Mammary epithelial cell (primary cell): ENCODE results near the gene RASSF4.

Experiments used
- EZH2 ChIP-seq: IDR thresholded peaks from 2 replicates; pipeline ENCODE4 v1.6.1; 2012; ENCODE audit warnings: low read length, inconsistent platforms, borderline replicate concordance
- TF ChIP-seq, protein P1 (sequence below), 2 donors: IDR thresholded peaks in 1 of 2; conservative IDR thresholded peaks in 1 of 2; 2 replicates each; pipeline ENCODE4 v1.5.1; 2011 to 2012; ENCODE audit warnings: inconsistent platforms in 2 of 2, low read length in 2 of 2, mild to moderate bottlenecking in 2 of 2, control low read depth in 1 of 2, low read depth in 1 of 2; ENCODE audit not compliant: insufficient read depth in 1 of 2; ENCODE audit errors: extremely low read depth in 1 of 2

DNA sequence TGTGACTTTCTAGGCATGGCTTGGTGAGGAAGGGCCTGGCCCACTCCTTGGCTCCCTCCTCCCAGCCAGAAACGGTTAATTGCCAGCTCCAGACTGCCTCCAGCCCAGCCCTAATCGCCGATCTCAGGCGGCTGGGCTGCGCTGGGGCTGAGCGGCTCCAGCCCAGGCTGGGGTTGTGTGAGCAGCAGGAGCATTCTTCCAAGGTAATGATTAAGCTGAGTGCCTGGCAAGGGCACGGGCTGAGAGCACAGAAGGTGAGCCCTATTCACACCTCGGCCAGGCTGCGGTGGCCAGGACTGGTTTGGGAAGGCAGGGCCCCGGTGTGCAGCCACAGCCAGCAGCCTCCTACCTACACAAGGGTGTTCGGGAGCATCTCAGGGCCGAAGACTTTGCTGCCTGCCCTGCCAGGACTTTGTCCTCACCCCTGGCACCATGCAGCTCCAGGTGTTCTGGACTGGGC is 48.5 kb upstream of the RASSF4 start, which contains the start of gene TMEM72:
- TF ChIP-seq, protein P1, sequence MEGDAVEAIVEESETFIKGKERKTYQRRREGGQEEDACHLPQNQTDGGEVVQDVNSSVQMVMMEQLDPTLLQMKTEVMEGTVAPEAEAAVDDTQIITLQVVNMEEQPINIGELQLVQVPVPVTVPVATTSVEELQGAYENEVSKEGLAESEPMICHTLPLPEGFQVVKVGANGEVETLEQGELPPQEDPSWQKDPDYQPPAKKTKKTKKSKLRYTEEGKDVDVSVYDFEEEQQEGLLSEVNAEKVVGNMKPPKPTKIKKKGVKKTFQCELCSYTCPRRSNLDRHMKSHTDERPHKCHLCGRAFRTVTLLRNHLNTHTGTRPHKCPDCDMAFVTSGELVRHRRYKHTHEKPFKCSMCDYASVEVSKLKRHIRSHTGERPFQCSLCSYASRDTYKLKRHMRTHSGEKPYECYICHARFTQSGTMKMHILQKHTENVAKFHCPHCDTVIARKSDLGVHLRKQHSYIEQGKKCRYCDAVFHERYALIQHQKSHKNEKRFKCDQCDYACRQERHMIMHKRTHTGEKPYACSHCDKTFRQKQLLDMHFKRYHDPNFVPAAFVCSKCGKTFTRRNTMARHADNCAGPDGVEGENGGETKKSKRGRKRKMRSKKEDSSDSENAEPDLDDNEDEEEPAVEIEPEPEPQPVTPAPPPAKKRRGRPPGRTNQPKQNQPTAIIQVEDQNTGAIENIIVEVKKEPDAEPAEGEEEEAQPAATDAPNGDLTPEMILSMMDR (conservative IDR thresholded peaks at IDR 0.05 in 1 of 2, IDR thresholded peaks at IDR 0.05 in 1 of 2; ENCODE audit: extremely low read depth in 1 of 2, insufficient read depth in 1 of 2, low read depth in 1 of 2, low read length in 2 of 2) = no peak
- TF ChIP-seq EZH2 = no peak
